Activated CD4-positive, alpha-beta memory T cell treated with anti-CD3 and anti-CD28 coated beads for 36 hours (primary cell): ENCODE data around the gene UNCX. TPM values are rescaled to one million over a fixed set of nuclear protein-coding genes. Genes with fewer than 3 reads are reported as not detected.

Experiments
- CTCF ChIA-PET: fragments of 350-600 bp; sonication (Branson Sonifier 250); formaldehyde crosslinking; loops from one replicate; lab custom pipeline; 2021; ENCODE audit warnings: antibody characterized with exemption, inconsistent platforms; lab: Charles Lee
- POLR2A ChIA-PET: fragments of 350-600 bp; sonication (Branson Sonifier 250); formaldehyde crosslinking; loops from one replicate; lab custom pipeline; 2021; ENCODE audit warnings: antibody characterized with exemption; lab: Charles Lee
- DNase-seq: peaks from one replicate; pipeline ENCODE4 v3.0.0-alpha.2; 2020
- H3K27ac Mint-ChIP-seq: one replicate; pipeline ENCODE4 v1.8.0; 2021; ENCODE audit warnings: mixed read lengths
- H3K27me3 Mint-ChIP-seq: one replicate; pipeline ENCODE4 v1.8.0; 2021; ENCODE audit warnings: mixed read lengths
- H3K36me3 Mint-ChIP-seq: one replicate; pipeline ENCODE4 v1.8.0; 2021; ENCODE audit warnings: mixed read lengths
- H3K4me1 Mint-ChIP-seq: one replicate; pipeline ENCODE4 v1.8.0; 2021; ENCODE audit warnings: low read depth, mixed read lengths
- H3K4me3 Mint-ChIP-seq: one replicate; pipeline ENCODE4 v1.8.0; 2021; ENCODE audit warnings: mild to moderate bottlenecking, mixed read lengths
- H3K9me3 Mint-ChIP-seq: one replicate; pipeline ENCODE4 v1.8.0; 2021; ENCODE audit warnings: mixed read lengths
- intact Hi-C: fragments of 100-400 bp; cut with micrococcal nuclease; formaldehyde crosslinking; loops from one replicate; pipeline ENCODE4 v1.15.1; 2023
- total RNA-seq, 2 experiments: library from RNA; stranded (reverse); gene quantifications; one replicate each; pipeline ENCODE4 v1.2.3, GENCODE V29; 2021

Gene UNCX
- total RNA-seq, 2 experiments from 2014 or later, result not detected

GRCh38 chr7:1282679-1283078 is 50.0 kb downstream of the UNCX start:
- ChIA-PET CTCF (no interaction called here), POLR2A (no interaction called here)
- H3K27ac Mint-ChIP-seq, result no peak overlapping the region
- H3K36me3 Mint-ChIP-seq, result no peaks in the 10 kb centered on the region
- H3K9me3 Mint-ChIP-seq, result no peaks in the 10 kb centered on the region
- H3K4me3 Mint-ChIP-seq, result no peak overlapping the region
- H3K27me3 Mint-ChIP-seq, result no peaks in the 10 kb centered on the region
- no peak for DNase-seq
- no peaks in the 10 kb centered on the region for H3K4me1 Mint-ChIP-seq
- intact Hi-C loops, result no loop called here

- ChIA-PET POLR2A (no interaction called here), CTCF (no interaction called here)
- Mint-ChIP-seq H3K9me3 (no peaks in the 10 kb centered on the region), H3K4me3 (no peak overlapping the region), H3K27ac (no peak overlapping the region), H3K27me3 (no peaks in the 10 kb centered on the region), H3K36me3 (no peaks in the 10 kb centered on the region), H3K4me1 (no peaks in the 10 kb centered on the region)
- intact Hi-C loops, result no loop called here
- no peak for DNase-seq
Measured at GRCh38 chr7:1283337-1283736, 50.7 kb downstream of the UNCX start.

GRCh38 chr7:1283941-1284742 is 51.5 kb downstream of the UNCX start:
- Mint-ChIP-seq H3K9me3 (no peaks in the 10 kb centered on the region), H3K36me3 (no peaks in the 10 kb centered on the region), H3K27me3 (no peaks in the 10 kb centered on the region), H3K4me3 (no peak overlapping the region), H3K27ac (no peak overlapping the region), H3K4me1 (no peaks in the 10 kb centered on the region)
- DNase-seq, result no peak
- ChIA-PET POLR2A (no interaction called here), CTCF (no interaction called here)
- intact Hi-C loops, result no loop called here

- DNase-seq, result no peak
- peaks cover 1% of the 10 kb centered on the region for H3K27me3 Mint-ChIP-seq
- ChIA-PET CTCF (interaction anchor here (0.8 kb wide), 1 partner anchor 102 kb away, joined by 3 read pairs; no protein-coding TSS in a partner anchor), POLR2A (no interaction called here)
- no peak overlapping the region for H3K4me3 Mint-ChIP-seq
- H3K4me1 Mint-ChIP-seq, result no peaks in the 10 kb centered on the region
- no peaks in the 10 kb centered on the region for H3K36me3 Mint-ChIP-seq
- intact Hi-C loops, result no loop called here
- H3K27ac Mint-ChIP-seq, result no peak overlapping the region
- no peaks in the 10 kb centered on the region for H3K9me3 Mint-ChIP-seq
Measured at GRCh38 chr7:1284743-1285458, 52.2 kb downstream of the UNCX start.

GRCh38 chr7:1285556-1286301 is 53.1 kb downstream of the UNCX start:
- H3K4me3 Mint-ChIP-seq, result no peak overlapping the region
- no peak overlapping the region for H3K27ac Mint-ChIP-seq
- no peaks in the 10 kb centered on the region for H3K9me3 Mint-ChIP-seq
- DNase-seq, result no peak
- H3K27me3 Mint-ChIP-seq, result peaks cover 4% of the 10 kb centered on the region
- ChIA-PET POLR2A (no interaction called here), CTCF (interaction anchor here (0.8 kb wide), 1 partner anchor 102 kb away, joined by 3 read pairs; no protein-coding TSS in a partner anchor)
- intact Hi-C loops, result no loop called here
- no peaks in the 10 kb centered on the region for H3K36me3 Mint-ChIP-seq
- H3K4me1 Mint-ChIP-seq, result peaks cover 8% of the 10 kb centered on the region

Other genes starting within 250 kb of the UNCX start
- not detected for gene CYP2W1, start 249.7 kb upstream of the UNCX start, total RNA-seq
- 1 to 10 TPM; 1.6 to 2.1 TPM for gene GPR146, start 188.3 kb upstream of the UNCX start, total RNA-seq
- gene GPER1, start 144.8 kb upstream of the UNCX start, total RNA-seq, result under 1 TPM; 0.12 to 0.22 TPM
- gene ZFAND2A, start 72.7 kb upstream of the UNCX start, total RNA-seq, result 10 to 100 TPM; 24.1 to 27.5 TPM
- gene MICALL2, start 226.6 kb downstream of the UNCX start, total RNA-seq, result 1 to 10 TPM; 4.3 to 6.0 TPM